ENCODE results near the gene DNAH17.

DNA sequence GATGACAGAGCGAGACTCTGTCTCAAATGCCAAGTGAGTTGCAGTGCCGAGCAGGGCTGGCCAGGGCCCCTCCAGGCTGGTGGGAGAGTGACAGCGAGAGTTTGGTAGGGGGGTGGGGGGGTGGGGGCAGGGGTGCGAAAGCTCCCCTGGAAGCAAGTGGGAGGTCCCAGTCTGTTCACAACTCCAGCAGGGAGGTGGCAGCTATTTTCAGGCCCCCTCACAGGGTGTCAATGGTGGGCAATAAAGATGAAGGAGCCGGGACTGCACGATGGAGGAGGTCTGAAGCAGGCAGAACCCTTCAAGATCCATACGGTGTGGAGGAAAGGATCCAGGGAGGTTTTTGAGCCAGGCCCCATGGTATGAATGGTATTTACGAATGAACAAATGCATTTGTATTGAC, 115.0 kb downstream of the DNAH17 start:
- TF ChIP-seq, protein P1, sequence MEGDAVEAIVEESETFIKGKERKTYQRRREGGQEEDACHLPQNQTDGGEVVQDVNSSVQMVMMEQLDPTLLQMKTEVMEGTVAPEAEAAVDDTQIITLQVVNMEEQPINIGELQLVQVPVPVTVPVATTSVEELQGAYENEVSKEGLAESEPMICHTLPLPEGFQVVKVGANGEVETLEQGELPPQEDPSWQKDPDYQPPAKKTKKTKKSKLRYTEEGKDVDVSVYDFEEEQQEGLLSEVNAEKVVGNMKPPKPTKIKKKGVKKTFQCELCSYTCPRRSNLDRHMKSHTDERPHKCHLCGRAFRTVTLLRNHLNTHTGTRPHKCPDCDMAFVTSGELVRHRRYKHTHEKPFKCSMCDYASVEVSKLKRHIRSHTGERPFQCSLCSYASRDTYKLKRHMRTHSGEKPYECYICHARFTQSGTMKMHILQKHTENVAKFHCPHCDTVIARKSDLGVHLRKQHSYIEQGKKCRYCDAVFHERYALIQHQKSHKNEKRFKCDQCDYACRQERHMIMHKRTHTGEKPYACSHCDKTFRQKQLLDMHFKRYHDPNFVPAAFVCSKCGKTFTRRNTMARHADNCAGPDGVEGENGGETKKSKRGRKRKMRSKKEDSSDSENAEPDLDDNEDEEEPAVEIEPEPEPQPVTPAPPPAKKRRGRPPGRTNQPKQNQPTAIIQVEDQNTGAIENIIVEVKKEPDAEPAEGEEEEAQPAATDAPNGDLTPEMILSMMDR (IDR thresholded peaks at IDR 0.05): no peak
- TF ChIP-seq ZFX (IDR thresholded peaks at IDR 0.05; ENCODE audit: borderline replicate concordance): no peak

All from 22Rv1 (cell line).